Glomerular visceral epithelial cell (primary cell): Measurements from ENCODE around the gene CRLF1.

ENCODE experiments used
- DNase-seq: peaks from one replicate; pipeline ENCODE4 v3.0.0-alpha.2; 2016; ENCODE audit errors: extremely low spot score

CRLF1 gene

DNA sequence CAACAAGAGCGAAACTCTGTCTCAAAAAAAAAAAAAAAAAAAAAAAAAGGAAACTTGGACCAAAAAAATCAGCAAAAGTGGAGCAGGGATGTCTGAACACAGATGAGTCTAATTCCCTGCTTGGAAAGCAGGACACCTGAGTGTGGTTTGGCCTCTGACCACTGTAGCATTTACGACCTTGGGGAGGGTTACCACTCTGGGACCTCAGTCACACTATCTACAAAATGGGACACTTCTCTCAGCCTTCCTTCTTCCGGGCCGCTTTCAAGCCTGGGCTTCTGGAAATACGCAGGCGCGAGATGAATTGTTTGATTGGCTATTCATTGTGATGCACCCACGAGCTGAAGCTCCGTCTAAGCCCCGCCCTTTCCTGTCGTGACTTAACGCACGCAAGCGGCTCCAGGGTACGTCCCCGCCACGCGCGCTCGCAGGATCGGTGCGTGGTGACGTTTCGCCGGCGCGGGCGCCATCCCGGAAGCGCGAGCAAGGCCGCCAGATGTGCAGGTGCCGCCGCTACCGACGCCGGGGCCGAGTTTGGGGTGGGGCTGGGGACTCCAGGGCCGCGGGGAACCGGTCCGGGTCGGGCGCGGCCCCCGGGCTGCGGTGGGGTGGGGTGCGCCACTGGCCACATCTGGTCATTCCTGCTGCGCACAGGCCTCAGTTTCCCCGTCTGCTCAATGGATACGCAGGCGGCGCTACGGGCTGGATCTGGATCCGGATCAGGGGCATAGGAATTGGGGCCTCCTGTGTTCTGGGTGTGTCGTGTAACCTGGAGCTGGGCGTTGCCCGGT lies 49.0 kb downstream of the CRLF1 start, which contains the start of gene KXD1:
TSS of gene KXD1 (plus strand) at position 460 of the 791 bp plus-strand sequence. CDS start 4,187 bp downstream, outside the sequence.
- DNase-seq: peak; percentile 98

DNA sequence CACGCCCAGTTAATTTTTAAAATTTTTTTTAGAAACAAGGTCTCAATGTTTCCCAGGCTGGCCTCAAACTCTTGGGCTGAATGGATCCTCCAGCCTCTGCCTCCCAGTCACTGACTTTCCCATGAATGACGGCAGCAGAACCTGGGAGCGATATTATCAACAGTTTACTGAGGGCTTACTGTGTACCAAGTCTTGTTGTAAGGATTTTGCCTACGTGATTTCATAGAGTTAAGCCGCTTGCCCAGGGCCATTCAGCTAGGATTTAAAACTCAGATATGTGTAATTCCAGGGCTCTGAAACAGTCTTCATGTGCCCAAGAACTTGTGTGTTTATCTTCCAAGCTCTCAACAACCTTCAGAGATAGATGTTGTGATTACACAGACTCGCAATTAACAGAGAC lies 55.0 kb downstream of the CRLF1 start:
- no peak for DNase-seq

DNA sequence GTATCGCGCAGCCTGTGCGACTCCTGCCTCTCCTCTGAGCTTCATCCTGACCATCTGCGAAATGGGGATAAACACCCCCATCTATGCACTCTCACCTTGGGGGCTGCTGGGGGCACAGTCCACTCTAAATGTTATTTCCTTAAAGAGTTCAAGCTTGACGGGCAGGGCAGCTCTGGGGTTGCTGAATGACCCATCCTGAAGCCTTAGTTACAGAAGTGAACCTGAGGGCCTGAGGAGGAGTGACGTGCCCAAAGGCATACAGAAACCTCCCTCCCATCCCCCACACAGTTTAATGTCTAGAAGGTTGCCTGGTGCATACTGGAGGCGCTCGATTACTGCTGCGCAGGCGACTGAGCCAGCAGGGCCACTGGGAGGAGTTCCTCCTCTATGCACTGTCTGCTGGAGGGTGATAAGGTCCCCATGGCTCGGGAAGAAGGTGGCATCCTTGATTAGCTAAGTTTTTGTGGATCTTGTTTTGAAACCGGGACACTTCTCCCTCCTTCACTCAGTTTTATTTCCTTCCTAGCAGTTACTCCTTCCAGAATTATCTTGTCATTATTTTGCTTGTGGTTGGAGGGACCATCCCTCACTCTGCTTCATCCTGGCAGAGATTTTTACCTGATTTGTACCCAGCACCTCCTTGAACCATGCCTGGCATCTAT lies 62.7 kb downstream of the CRLF1 start:
- peak; percentile 42 for DNase-seq
